Karpas-422 (cell line): ENCODE results near the gene CASS4. TPM values are rescaled to one million over a fixed set of nuclear protein-coding genes. Genes with fewer than 3 reads are reported as not detected.

Experiments used
- DNase-seq: peaks from one replicate; pipeline ENCODE4 v3.0.0-alpha.2; 2015
- H2AFZ ChIP-seq: fragments of 200-600 bp; sonication (generic); 2 replicates; pipeline ENCODE4 v1.6.1; 2014; ENCODE audit warnings: antibody characterized with exemption, low read length, mixed read lengths
- H3K27ac ChIP-seq: fragments of 200-600 bp; sonication (generic); 2 replicates; pipeline ENCODE4 v1.5.1; 2014; ENCODE audit warnings: mild to moderate bottlenecking, low read length, moderate library complexity
- H3K27me3 ChIP-seq: fragments of 200-600 bp; sonication (generic); 2 replicates; pipeline ENCODE4 v1.6.1; 2014; ENCODE audit warnings: low read length, mixed read lengths
- H3K36me3 ChIP-seq: fragments of 200-600 bp; sonication (generic); 2 replicates; pipeline ENCODE4 v1.6.1; 2014; ENCODE audit warnings: low read length, mixed read lengths; ENCODE audit not compliant: insufficient read depth
- H3K4me1 ChIP-seq: fragments of 200-600 bp; sonication (generic); 2 replicates; pipeline ENCODE4 v1.6.1; 2014; ENCODE audit warnings: mild to moderate bottlenecking, low read length, mixed read lengths
- H3K4me2 ChIP-seq: fragments of 200-600 bp; sonication (generic); 2 replicates; pipeline ENCODE4 v1.6.1; 2014; ENCODE audit warnings: low read length, low read depth, mild to moderate bottlenecking; ENCODE audit not compliant: poor library complexity, severe bottlenecking
- H3K4me3 ChIP-seq: fragments of 200-600 bp; sonication (generic); 2 replicates; pipeline ENCODE4 v1.5.1; 2014; ENCODE audit warnings: mild to moderate bottlenecking, antibody characterized with exemption, low read length, mixed read lengths
- H3K79me2 ChIP-seq: fragments of 200-600 bp; sonication (generic); 2 replicates; pipeline ENCODE4 v1.6.1; 2014; ENCODE audit warnings: mild to moderate bottlenecking, low read length, mixed read lengths
- H3K9ac ChIP-seq: fragments of 200-600 bp; sonication (generic); 2 replicates; pipeline ENCODE4 v1.6.0; 2014; ENCODE audit warnings: low read length
- H3K9me2 ChIP-seq: fragments of 200-600 bp; sonication (generic), shearing (Covaris generic); replicated peaks from 2 replicates; pipeline ENCODE4 v1.6.0; 2014; ENCODE audit warnings: mild to moderate bottlenecking, low read length, moderate library complexity; ENCODE audit not compliant: insufficient read depth
- H3K9me3 ChIP-seq: fragments of 300-700, 200-600 bp; sonication (generic); 2 replicates; pipeline ENCODE4 v1.6.1; 2014; ENCODE audit warnings: low read length, mixed read lengths
- H4K20me1 ChIP-seq: fragments of 200-600 bp; sonication (generic); 2 replicates; pipeline ENCODE4 v1.6.1; 2014; ENCODE audit warnings: mild to moderate bottlenecking, antibody characterized with exemption, low read length, low read depth; ENCODE audit not compliant: insufficient read depth
- total RNA-seq: library from RNA; depleted of rRNA; stranded (reverse); fragments of >200 nt; shearing (Covaris generic); gene quantifications from 2 replicates; pipeline ENCODE4 v1.2.3, GENCODE V29; 2014; ENCODE audit warnings: low replicate concordance

Gene CASS4
- total RNA-seq, 1 experiment from 2014 or later, result not detected

DNA sequence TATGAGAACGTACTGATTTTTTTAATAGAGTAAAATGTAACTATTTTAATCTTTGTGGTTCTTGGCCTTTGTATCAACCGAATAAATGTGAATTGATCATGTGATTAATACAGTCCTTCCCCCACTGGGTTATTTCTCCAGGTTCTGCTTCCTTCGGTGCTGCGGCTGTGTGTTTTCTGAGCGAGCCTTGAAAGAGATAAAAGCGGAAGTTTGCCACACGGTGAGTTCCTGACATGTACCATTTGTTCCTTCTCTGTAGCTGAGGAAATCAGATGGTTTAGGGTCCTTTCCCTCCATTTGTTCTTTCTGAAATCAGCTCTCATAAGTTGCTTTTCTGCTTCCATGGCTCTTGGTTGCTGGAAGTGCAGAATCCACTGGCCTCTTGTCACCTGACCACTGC, 71.9 kb downstream of the CASS4 start:
- H3K27me3 ChIP-seq, result no peaks in the 10 kb centered on the region
- H3K9me2 ChIP-seq, result no peaks in the 10 kb centered on the region
- no peak overlapping the region for H3K27ac ChIP-seq
- H3K4me2 ChIP-seq, result no peak overlapping the region
- no peak for DNase-seq
- H3K9me3 ChIP-seq, result no peaks in the 10 kb centered on the region
- H4K20me1 ChIP-seq, result no peaks in the 10 kb centered on the region
- no peak overlapping the region for H3K9ac ChIP-seq
- no peaks in the 10 kb centered on the region for H3K4me1 ChIP-seq
- H3K79me2 ChIP-seq, result peaks cover 28% of the 10 kb centered on the region; the same call in 1 of the 2 replicates
- peaks cover 31% of the 10 kb centered on the region; the same call in 1 of the 2 replicates for H3K36me3 ChIP-seq
- H3K4me3 ChIP-seq, result no peak overlapping the region
- no peak overlapping the region for H2AFZ ChIP-seq

DNA sequence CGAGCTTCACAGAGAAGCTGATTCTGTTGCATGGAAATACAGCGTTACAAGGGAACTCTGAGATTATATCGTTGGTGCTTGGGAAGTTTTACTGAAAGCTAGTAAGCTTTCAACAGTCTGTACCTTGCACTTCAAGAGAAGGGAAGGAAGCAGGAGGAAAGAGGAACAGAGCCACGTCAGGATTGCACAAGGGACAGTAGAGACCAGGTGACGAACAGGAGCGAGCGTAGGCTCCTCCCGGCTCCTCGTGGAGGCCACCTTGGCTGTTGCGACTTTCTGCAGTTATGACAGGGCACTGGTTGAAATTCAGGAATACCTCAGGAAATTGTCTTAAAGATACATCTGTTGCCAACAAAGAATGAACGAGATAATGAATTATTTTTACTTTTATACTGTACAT, 75.2 kb downstream of the CASS4 start:
- Histone ChIP-seq H3K79me2 (peaks cover 27% of the 10 kb centered on the region; the same call in 1 of the 2 replicates), H3K4me1 (no peaks in the 10 kb centered on the region), H3K4me3 (no peak overlapping the region), H3K27ac (no peak overlapping the region), H2AFZ (no peak overlapping the region), H4K20me1 (no peaks in the 10 kb centered on the region), H3K9ac (no peak overlapping the region), H3K36me3 (peaks cover 25% of the 10 kb centered on the region; the same call in 1 of the 2 replicates), H3K27me3 (no peaks in the 10 kb centered on the region), H3K9me2 (no peaks in the 10 kb centered on the region), H3K4me2 (no peak overlapping the region), H3K9me3 (no peaks in the 10 kb centered on the region)
- no peak for DNase-seq

DNA sequence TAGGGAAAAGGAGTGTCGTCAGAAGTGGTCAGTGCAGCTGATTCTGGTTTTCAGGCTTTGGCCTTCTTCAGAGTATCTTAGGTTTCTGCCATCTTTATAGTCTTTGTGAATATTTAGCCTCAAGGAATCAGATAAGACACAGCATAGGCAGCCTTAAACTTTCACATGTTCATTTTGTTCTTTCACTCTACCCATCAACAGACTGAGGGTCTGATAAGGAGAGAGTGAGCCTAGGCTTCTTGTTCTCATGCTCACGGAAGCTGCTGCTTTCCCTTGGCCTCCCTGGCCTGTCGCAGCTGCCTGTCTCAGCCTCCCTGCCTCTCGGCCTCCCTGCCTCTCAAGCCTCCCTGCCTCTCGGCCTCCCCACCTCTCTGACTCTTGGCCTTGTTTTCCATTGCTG, 76.5 kb downstream of the CASS4 start:
- Histone ChIP-seq H2AFZ (no peak overlapping the region), H3K4me2 (no peak overlapping the region), H3K4me3 (no peak overlapping the region), H3K9me3 (no peaks in the 10 kb centered on the region), H3K9ac (no peak overlapping the region), H3K36me3 (peaks cover 26% of the 10 kb centered on the region; the same call in 1 of the 2 replicates), H3K4me1 (no peaks in the 10 kb centered on the region), H3K9me2 (no peaks in the 10 kb centered on the region), H3K27ac (no peak overlapping the region), H3K79me2 (peaks cover 26% of the 10 kb centered on the region; the same call in 1 of the 2 replicates), H4K20me1 (no peaks in the 10 kb centered on the region), H3K27me3 (no peaks in the 10 kb centered on the region)
- no peak for DNase-seq

DNA sequence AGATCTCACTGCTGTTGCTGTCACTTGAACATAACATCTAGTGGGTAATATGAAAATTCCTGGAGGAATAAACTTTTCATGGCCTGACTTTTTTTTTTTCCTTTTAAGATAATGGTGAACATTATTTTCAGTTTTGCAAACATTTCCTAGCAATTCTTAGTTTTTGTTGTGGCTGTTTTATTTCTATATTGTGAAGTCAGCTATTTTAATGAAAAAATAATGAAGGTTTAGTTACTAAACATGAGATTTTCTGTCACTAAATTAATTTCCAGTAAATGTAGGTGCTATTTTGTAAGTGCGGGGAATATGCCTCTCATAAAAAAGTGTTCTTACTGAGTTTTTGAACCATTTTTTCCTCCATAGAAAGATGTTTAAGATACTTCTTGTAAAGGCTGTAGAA, 89.1 kb downstream of the CASS4 start:
- Histone ChIP-seq H2AFZ (no peak overlapping the region), H3K79me2 (peaks cover 38% of the 10 kb centered on the region), H4K20me1 (no peaks in the 10 kb centered on the region), H3K27me3 (no peaks in the 10 kb centered on the region), H3K4me3 (no peak overlapping the region), H3K4me1 (no peaks in the 10 kb centered on the region), H3K9ac (no peak overlapping the region), H3K27ac (no peak overlapping the region), H3K9me2 (no peaks in the 10 kb centered on the region), H3K4me2 (no peak overlapping the region), H3K36me3 (peaks cover 25% of the 10 kb centered on the region), H3K9me3 (no peaks in the 10 kb centered on the region)
- no peak for DNase-seq

DNA sequence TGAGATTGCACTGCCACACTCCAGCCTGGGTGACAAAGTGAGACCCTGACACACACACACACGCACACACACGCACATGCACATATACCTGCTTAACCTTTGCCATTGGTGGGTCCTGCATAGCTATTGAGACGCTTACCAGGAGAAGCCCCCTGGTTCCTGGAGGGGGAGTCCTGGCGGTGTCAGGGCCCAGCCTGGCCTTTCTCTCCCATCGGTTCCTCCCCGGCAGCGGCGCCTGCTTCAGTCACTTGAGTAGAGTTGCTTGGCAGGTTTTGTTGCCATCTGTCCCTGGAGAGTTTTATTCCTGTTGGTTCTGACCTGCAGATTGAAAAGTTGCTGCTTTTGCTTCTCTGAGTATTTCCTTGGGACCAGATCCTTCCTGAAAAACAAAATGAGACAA, 91.9 kb downstream of the CASS4 start:
- H3K36me3 ChIP-seq, result no peaks in the 10 kb centered on the region
- H3K4me1 ChIP-seq, result peaks cover 9% of the 10 kb centered on the region
- H3K9me3 ChIP-seq, result no peaks in the 10 kb centered on the region
- no peaks in the 10 kb centered on the region for H3K9me2 ChIP-seq
- no peak overlapping the region for H3K4me3 ChIP-seq
- H3K79me2 ChIP-seq, result peaks cover 44% of the 10 kb centered on the region
- H4K20me1 ChIP-seq, result no peaks in the 10 kb centered on the region
- H3K4me2 ChIP-seq, result no peak overlapping the region
- H3K27ac ChIP-seq, result no peak overlapping the region
- H3K27me3 ChIP-seq, result no peaks in the 10 kb centered on the region
- no peak overlapping the region for H2AFZ ChIP-seq
- DNase-seq, result no peak
- H3K9ac ChIP-seq, result no peak overlapping the region

DNA sequence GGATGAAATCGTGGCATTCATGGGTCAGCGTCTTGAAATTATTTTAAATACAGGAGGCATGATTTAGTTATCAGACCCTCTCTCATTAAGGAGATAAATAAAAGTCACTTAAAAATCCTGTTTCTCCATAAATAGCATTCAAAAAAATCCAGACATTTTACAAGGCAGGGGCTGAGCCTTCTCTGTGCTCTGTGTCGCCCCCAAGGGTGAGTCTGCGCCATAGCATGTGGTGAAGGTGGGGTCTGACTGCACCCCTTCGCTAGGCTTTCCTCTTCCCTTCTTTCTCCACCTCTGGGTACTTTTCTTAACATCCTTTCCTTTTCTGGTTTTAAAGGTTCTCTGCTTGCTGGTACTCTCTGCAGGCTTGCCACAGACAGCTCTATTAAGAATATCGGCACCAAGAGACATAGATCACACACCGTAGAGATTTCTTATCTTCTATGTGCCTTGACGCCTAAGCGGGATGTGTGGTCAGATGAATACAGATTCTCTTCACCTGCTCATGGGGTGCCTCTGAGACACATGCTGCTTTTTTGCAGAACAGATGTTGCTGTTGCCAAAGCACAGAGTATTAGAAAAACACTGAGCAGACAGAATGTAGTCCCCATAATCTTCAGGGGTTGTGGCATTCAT, 92.4 kb downstream of the CASS4 start:
- H3K27me3 ChIP-seq, result no peaks in the 10 kb centered on the region
- peak; percentile 47 for DNase-seq
- H3K4me1 ChIP-seq, result peaks cover 10% of the 10 kb centered on the region
- H4K20me1 ChIP-seq, result no peaks in the 10 kb centered on the region
- no peaks in the 10 kb centered on the region for H3K36me3 ChIP-seq
- H3K4me2 ChIP-seq, result no peak overlapping the region
- no peak overlapping the region for H3K4me3 ChIP-seq
- no peak overlapping the region for H3K9ac ChIP-seq
- H3K9me2 ChIP-seq, result no peaks in the 10 kb centered on the region
- H2AFZ ChIP-seq, result no peak overlapping the region
- H3K27ac ChIP-seq, result no peak overlapping the region
- no peaks in the 10 kb centered on the region for H3K9me3 ChIP-seq
- peaks cover 45% of the 10 kb centered on the region for H3K79me2 ChIP-seq

DNA sequence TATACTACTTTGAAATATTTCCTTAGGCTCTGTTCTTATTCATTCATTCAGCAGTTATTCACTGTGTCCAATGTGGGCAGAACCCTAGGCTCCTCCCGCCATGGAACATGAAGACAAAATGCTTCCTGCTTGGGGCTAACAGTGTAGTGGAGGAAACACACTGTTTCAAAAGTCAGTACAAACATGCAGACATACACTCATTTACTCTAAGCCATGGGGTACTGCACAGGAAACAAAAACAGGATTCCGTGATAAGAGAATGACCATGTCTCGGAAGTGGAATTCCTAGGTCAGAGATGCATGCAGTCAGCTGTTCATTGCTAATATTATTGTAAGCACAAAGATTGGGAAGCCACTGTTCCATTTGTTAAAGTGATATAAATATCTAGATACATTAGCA, 94.0 kb downstream of the CASS4 start:
- Histone ChIP-seq H3K4me3 (no peak overlapping the region), H3K4me2 (no peak overlapping the region)

More for the DNA sequence above, 94.0 kb downstream of the CASS4 start:
- Histone ChIP-seq H3K9me3 (no peaks in the 10 kb centered on the region), H3K9me2 (no peaks in the 10 kb centered on the region), H3K27ac (no peak overlapping the region), H3K4me1 (peaks cover 10% of the 10 kb centered on the region), H3K9ac (no peak overlapping the region), H4K20me1 (no peaks in the 10 kb centered on the region), H3K79me2 (peaks cover 50% of the 10 kb centered on the region), H3K36me3 (no peaks in the 10 kb centered on the region), H3K27me3 (no peaks in the 10 kb centered on the region), H2AFZ (no peak overlapping the region)
- DNase-seq, result no peak
